MCF 10A (cell line): ENCODE data around the gene UTP20. TPM values are rescaled to one million over a fixed set of nuclear protein-coding genes. Genes with fewer than 3 reads are reported as not detected.

Experiments used
- BruUV-seq: library from RNA; stranded (reverse); fragments of 400-500 nt; replicated peaks from 2 replicates; lab custom pipeline; 2021; lab: Mats Ljungman, UMichigan
- CTCF ChIA-PET: fragments of 300-600 bp; sonication (Branson Sonifier 250); formaldehyde crosslinking; extraction: SDS; loops from one replicate; lab custom pipeline; 2021; ENCODE audit warnings: antibody characterized with exemption, inconsistent platforms; lab: Yijun Ruan, JAX
- POLR2A ChIA-PET: fragments of 300-600, 350-650 bp; sonication (Branson Sonifier 250); formaldehyde crosslinking; extraction: SDS; loops from one replicate; lab custom pipeline; 2020; ENCODE audit warnings: antibody characterized with exemption, inconsistent platforms; lab: Yijun Ruan, JAX
- DNase-seq: peaks from one replicate; pipeline ENCODE4 v3.0.0-alpha.2; 2018; ENCODE audit not compliant: unreplicated experiment
- H3K27ac Mint-ChIP-seq: one replicate; pipeline ENCODE4 v1.8.0; 2022; ENCODE audit warnings: mild to moderate bottlenecking, low read depth, mixed read lengths; ENCODE audit not compliant: unreplicated experiment
- H3K27me3 Mint-ChIP-seq: one replicate; pipeline ENCODE4 v1.8.0; 2022; ENCODE audit warnings: mixed read lengths; ENCODE audit not compliant: insufficient read depth, unreplicated experiment
- H3K36me3 Mint-ChIP-seq: one replicate; pipeline ENCODE4 v1.8.0; 2022; ENCODE audit warnings: mild to moderate bottlenecking, moderate library complexity, mixed read lengths; ENCODE audit not compliant: insufficient read depth, unreplicated experiment
- H3K4me1 Mint-ChIP-seq: one replicate; pipeline ENCODE4 v1.8.0; 2022; ENCODE audit warnings: mixed read lengths; ENCODE audit not compliant: insufficient read depth, unreplicated experiment
- H3K4me3 Mint-ChIP-seq: one replicate; pipeline ENCODE4 v1.8.0; 2022; ENCODE audit warnings: mild to moderate bottlenecking, moderate library complexity, mixed read lengths; ENCODE audit not compliant: unreplicated experiment
- H3K9me3 Mint-ChIP-seq: one replicate; pipeline ENCODE4 v1.8.0; 2022; ENCODE audit warnings: mixed read lengths; ENCODE audit not compliant: unreplicated experiment
- CTCF ChIP-seq: fragments of 200-600 bp; IDR thresholded peaks from one replicate; pipeline ENCODE4 v1.8.0; 2022; ENCODE audit warnings: antibody characterized with exemption, mild to moderate bottlenecking; ENCODE audit not compliant: unreplicated experiment
- intact Hi-C: fragments of 100-400 bp; cut with micrococcal nuclease; formaldehyde crosslinking; loops from 2 replicates; pipeline ENCODE4 v1.14.1; 2022
- total RNA-seq: library from RNA; stranded (reverse); gene quantifications from 2 replicates; pipeline ENCODE4 v1.2.3, GENCODE V29; 2022

The UTP20 gene
- total RNA-seq, 1 experiment from 2014 or later, result 15.0 TPM

DNA sequence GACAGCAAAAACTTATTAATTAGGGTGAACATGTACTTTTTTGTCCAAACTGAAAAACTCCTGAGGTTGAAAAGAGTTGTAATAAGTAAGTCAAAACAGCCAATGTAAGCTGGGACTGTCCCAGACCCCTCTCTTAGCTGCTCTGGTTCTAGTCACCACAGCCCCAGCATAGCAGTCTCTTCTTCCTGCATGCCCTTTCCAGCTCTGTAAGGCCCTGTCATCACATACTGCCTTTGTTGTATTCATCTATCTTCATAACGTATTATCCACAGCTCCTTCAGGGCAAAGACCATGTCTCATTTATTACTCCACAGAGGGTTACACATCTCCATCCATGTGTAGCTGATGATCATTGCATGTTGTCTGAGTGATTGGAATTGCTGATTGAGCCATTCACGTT, 56.5 kb downstream of the UTP20 start:
- CTCF ChIA-PET, result interaction anchor here (1.9 kb wide), 1 partner anchor 11 kb away, joined by 16 read pairs; no protein-coding TSS in a partner anchor
- Mint-ChIP-seq H3K27ac (no peak overlapping the region), H3K36me3 (peaks cover 55% of the 10 kb centered on the region), H3K4me3 (no peak overlapping the region), H3K9me3 (no peaks in the 10 kb centered on the region), H3K27me3 (no peaks in the 10 kb centered on the region), H3K4me1 (no peaks in the 10 kb centered on the region)
- DNase-seq, result no peak
- BruUV-seq, result no TSS peak
- POLR2A ChIA-PET, result no interaction called here
- intact Hi-C loops, result no loop called here
- TF ChIP-seq CTCF, result no peak

GRCh38 chr12:101338087-101338486, 58.2 kb downstream of the UTP20 start:
- intact Hi-C loops, result no loop called here
- CTCF ChIA-PET, result interaction anchor here (1.4 to 1.9 kb wide), 2 partner anchors 13 to 14 kb away, joined by 7 to 16 read pairs; no protein-coding TSS in a partner anchor
- H3K27ac Mint-ChIP-seq, result no peak overlapping the region
- H3K4me1 Mint-ChIP-seq, result no peaks in the 10 kb centered on the region
- BruUV-seq, result no TSS peak
- H3K9me3 Mint-ChIP-seq, result no peaks in the 10 kb centered on the region
- H3K4me3 Mint-ChIP-seq, result no peak overlapping the region
- POLR2A ChIA-PET, result no interaction called here
- no peak for DNase-seq
- TF ChIP-seq CTCF, result no peak
- H3K27me3 Mint-ChIP-seq, result no peaks in the 10 kb centered on the region
- H3K36me3 Mint-ChIP-seq, result peaks cover 42% of the 10 kb centered on the region

DNA sequence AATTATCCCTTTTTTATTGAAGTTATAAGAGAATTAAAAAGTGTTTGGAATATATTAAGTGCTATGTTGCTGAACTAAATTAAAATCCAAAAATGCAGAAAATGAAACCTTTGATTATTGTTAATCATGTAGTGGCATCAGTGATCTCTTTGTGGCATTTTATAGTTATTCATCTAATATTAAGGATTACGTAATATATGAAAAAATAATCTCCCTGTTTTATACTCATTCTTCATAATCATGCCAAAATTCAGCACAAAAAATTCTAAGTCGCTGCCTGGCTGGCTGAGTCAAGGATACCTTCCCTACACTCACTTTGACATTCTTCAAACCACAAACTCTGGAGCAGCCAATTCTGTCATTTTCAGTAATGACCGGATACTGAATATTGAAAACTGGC, 64.0 kb downstream of the UTP20 start:
- no peak for TF ChIP-seq CTCF
- Mint-ChIP-seq H3K4me3 (no peak overlapping the region), H3K4me1 (no peaks in the 10 kb centered on the region), H3K27me3 (no peaks in the 10 kb centered on the region), H3K36me3 (peaks cover 68% of the 10 kb centered on the region), H3K27ac (no peak overlapping the region), H3K9me3 (no peaks in the 10 kb centered on the region)
- ChIA-PET CTCF (no interaction called here), POLR2A (no interaction called here)
- no TSS peak for BruUV-seq
- intact Hi-C loops, result no loop called here
- DNase-seq, result no peak

DNA sequence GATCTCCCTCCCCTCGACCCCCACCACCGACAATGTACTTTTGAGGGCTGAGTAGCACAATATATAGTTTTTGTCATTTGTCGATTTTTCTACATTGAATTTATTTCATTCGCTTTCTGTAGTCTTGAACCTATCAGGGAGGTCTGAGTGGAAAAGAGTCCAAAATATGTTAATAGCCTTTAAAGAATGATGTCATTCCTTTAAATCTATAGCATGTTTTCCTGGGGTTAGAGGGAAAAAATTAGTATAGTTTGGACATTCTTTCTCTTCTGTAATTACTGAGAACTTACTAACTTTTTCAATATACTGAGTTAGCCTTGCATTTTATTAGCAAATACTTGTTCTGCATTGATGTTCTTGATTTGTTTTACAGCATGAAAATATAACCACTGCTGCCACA, 71.8 kb downstream of the UTP20 start:
- Mint-ChIP-seq H3K36me3 (peaks cover 76% of the 10 kb centered on the region), H3K4me3 (no peak overlapping the region), H3K9me3 (no peaks in the 10 kb centered on the region), H3K4me1 (no peaks in the 10 kb centered on the region), H3K27me3 (no peaks in the 10 kb centered on the region), H3K27ac (no peak overlapping the region)
- TF ChIP-seq CTCF, result no peak
- BruUV-seq, result no TSS peak
- ChIA-PET CTCF (no interaction called here), POLR2A (no interaction called here)
- no peak for DNase-seq
- intact Hi-C loops, result no loop called here
